ENCODE results near the gene UCHL3.

Gene UCHL3

GRCh38 chr13:75550159-75550567, 572 bp downstream of the UCHL3 start:
- peak; percentile 28 for DNase-seq

- no peak for DNase-seq
Measured at GRCh38 chr13:75554464-75554863, 4.9 kb downstream of the UCHL3 start.

DNA sequence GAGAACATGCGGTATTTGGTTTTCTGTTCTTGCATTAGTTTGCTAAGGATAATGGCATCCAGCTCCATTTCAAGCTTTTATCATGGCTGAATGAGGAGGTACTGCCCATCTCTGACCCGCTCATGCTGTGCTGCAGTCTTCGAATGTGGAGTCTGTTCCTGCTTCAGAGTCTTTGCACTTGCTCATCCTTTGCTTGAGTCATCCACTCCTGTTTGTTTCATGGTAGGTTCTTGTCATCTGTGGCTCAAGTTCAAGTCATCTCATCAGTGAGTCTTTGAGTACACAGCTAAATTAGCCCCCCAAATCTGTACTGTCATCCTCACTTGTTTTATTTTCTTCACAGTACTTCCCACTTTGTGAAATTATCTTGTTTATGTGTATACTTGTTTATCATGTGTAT, 5.4 kb downstream of the UCHL3 start:
- peak; percentile 10 for DNase-seq

DNA sequence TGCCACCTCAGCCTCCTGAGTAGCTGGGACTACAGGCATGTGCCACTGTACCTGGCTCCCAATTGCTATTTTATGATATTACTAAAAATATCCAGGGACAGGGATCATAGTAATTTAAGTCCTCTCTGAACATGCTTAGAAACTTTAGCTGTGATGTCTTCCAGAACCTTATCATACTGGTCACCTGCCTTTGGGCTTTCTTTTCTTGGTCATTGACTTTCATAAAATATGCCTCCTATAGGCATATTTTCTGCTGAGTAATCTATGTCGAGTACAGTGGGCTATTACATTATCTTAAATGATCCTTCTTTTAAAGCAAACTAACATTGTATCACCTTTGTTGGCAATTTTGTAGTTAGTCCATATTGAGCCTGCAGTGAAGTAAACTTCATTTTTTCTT, 6.2 kb downstream of the UCHL3 start:
- DNase-seq = no peak

- no peak for DNase-seq
Measured at GRCh38 chr13:75556961-75557360, 7.4 kb downstream of the UCHL3 start.

DNA sequence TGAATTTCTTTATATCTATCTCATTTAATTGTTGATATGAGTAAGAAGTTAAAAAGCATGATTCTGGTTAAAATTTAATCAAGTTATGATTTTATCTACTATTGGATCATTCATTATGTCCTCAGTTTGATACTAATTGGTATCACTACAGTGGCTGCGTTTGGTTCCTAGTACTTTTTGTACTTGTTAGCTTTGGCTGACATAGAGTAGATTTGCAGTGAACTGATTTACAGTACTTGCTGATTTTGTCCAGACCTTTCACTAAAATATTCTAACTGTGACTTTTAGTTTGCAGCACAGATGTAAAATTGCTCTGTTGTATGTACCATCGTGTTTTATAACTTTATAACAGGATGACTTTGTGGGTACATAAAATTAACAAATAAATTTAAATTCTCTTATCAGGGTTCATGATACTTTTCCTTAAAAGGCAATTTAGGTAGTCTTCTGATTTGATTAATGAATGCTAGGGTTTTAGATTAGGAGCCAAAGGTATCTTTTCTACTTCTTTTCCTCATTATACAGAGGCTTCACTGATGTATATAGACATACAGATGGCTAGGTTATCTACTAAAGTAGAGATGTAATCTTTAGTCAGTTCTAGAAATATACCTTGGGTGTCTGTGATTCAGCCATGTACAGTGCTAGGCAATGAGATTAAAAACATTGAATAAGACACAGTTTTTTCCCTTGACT, 8.7 kb downstream of the UCHL3 start:
- no peak for DNase-seq

GRCh38 chr13:75566658-75567057, 17.1 kb downstream of the UCHL3 start:
- DNase-seq = no peak

DNA sequence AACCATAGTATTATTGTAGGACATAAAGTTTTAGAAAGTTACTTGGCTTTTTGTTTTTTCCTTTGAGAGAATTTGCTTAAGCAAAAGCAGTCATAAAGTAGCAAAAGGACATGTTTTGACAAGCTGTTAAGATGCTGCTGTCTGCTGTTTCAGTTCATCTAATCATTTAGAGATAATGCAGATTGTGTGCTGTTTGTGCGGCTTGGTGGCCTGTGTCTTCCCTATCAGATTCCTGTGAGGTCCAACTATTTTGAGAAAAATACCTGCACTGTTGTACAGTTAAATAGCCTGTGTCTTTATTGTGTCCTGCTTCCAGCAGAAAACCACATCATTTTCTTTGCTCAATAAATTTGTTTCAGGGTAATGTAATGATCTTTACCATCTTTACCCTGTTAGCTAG, 20.0 kb downstream of the UCHL3 start:
- no peak for DNase-seq

DNA sequence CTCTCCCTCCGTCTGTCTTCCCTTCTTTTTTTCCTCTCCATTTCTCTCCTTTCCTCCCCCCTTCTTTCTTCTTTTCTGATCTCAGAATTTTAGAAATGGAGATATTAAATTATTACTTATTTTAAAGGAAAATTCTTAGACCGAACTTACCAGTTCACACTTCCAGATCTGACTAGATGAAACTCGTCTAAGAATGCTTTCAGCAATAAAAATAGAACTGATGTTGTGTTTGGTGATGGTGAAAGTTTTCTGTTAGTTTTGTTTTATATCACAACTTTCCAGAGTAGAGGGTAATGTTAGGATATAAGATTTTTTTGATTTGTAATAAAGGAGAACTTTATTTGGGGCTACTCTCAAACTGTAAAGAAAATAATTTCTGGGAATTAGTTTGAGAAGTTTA, 29.9 kb downstream of the UCHL3 start:
- peak; percentile 5 for DNase-seq

GRCh38 chr13:75581874-75582640, 32.5 kb downstream of the UCHL3 start:
- no peak for DNase-seq

- DNase-seq = no peak
Measured at GRCh38 chr13:75583091-75583490, 33.5 kb downstream of the UCHL3 start.

- DNase-seq = no peak
Measured at GRCh38 chr13:75585153-75585552, 35.6 kb downstream of the UCHL3 start.

GRCh38 chr13:75587679-75588078, 38.1 kb downstream of the UCHL3 start:
- no peak for DNase-seq

GRCh38 chr13:75596657-75597182, 47.1 kb downstream of the UCHL3 start:
- DNase-seq = no peak

- no peak for DNase-seq
Measured at GRCh38 chr13:75600371-75600770, 50.8 kb downstream of the UCHL3 start.

DNA sequence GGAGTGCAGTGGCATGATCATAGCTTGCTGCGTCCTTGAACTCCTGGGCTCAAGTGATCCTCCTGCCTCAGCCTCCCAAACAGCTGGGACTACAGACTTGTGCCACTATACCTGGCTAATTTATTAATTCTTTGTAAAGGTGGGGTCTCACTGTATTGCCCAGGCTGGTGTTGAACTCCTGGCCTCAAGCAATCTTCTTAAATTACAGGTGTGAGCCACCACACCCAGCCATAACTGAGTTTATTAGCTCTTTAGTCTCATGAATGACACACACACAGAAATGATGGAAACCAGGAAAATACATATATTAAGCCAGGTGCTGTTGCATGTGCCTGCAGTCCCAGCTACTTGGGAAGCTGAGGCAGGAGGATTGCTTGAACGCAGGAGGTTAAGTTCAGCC, 53.4 kb downstream of the UCHL3 start:
- no peak for DNase-seq

- no peak for DNase-seq
Measured at GRCh38 chr13:75607447-75607846, 57.9 kb downstream of the UCHL3 start.

DNA sequence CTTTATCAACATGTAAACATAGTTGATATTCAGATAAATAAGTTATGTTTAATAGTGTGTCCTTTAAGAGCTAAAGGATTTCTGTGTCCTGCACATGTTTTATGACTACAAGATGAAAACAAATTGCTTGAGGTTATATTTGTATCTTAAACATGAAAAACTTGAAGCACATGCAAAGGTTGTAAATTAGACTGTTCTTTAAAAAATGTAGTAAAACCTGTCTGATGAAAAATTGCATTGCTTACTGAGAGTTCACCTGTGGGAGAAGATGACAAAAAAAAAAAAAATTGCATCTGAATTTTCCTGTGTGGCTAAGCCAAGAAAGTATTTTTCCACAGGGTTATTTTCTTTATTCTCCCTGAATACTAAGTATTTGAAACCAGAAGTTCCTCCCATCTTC, 60.9 kb downstream of the UCHL3 start:
- no peak for DNase-seq

DNA sequence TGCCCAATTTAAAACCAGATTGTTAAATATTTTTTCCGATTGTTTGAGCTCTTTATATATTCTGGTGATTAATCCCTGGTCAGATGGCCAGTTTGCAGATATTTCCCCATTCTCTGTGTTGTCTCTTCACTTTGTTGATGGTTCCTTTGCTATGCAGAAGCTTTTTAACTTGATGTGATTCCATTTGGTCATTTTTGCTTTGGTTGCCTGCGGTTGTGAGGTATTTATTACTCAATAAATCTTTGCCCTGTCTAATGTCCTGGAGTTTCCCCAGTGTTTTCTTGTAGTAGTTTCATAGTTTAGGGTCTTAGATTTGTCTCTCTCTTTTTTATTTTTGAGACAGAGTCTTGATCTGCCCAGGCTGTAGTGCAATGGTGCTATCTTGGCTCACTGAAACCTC, 62.8 kb downstream of the UCHL3 start:
- DNase-seq = no peak

GRCh38 chr13:75617230-75617629, 67.6 kb downstream of the UCHL3 start:
- no peak for DNase-seq

DNA sequence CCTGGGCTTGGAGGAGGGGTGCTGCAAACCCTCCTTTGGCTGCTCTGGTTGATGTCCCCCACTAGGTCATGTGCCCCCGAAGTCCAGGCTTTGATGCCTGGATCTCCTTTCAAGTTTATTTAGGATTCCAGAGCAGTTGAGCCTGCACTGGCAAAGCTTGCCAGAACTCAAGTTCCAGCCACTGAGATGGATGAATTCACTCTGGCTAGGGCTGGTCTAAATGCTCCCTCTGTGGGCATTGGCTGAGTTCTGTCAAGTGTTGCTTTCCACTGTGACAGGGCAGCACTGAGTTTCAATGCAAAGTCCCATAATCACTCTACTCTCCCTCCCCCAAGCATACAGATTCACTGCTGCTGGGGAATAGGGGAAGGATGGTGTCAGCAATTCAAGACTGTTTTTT, 68.7 kb downstream of the UCHL3 start:
- DNase-seq = no peak

DNA sequence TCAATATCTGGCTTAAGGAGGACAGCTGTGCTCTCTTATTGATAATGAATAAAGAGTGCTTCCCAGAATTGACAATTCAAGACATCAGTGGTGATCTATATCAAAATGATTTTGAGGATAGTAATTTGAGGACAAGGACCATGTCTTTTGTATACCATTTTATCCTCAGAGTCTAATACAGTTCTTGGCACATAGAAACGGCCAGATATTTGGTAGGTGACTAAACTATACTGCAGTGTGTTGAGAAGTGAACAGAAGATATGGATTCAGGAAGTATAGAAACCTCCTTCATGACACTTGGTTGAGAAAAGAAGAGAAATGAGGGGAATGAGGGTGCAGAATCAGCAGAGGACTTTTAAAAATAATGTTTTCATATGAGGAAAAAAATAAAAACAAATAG, 70.4 kb downstream of the UCHL3 start:
- no peak for DNase-seq

GRCh38 chr13:75621147-75621546, 71.6 kb downstream of the UCHL3 start:
- DNase-seq = no peak

DNA sequence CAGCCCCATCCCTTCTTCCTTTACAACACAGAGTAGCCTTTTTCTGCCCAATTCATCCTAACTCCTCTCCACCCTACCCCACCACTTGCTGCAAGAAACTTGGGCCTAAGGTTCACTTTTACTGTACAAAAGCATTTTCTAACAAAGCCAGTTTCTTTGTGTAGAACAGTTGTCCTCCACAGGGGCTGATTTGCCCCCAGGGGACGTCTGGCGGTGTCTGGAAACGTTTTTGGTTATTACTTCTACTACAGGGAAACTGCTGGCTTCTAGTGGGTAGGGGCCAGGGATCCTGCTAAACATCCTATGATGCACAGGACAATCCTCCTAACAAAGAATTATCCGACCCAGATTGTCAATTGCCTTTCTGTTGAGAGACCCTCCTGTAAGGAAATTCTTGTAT, 79.2 kb downstream of the UCHL3 start:
- DNase-seq = no peak

DNA sequence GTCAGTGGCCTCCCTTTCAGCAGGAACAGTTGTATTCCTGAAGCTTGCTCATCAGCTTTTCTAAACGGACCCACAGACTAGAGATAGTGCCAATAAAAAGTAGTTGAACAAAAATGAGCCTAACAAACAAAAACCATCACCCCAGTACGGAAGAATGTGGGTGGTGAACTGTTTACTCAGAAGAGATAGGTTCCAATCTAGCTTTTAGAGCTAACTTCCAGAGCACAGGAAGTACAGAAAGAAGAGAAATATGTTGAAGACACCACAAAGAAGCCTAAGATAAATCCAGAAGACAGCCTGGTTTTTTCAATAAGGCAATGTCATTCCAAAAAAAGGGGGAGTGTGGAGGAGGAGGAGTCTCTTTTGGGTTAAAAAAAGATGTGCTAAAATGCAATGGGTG, 83.7 kb downstream of the UCHL3 start:
- no peak for DNase-seq
